Astrocyte of the spinal cord (primary cell): ENCODE measurements around the gene KIF3B.

ENCODE experiments used
- DNase-seq: peaks from one replicate; pipeline ENCODE4 v3.0.0; 2011; ENCODE audit warnings: low read depth, low spot score
- H3K4me3 ChIP-seq: 2 replicates; pipeline ENCODE4 v1.5.1; 2011; ENCODE audit warnings: low read depth, mild to moderate bottlenecking, low read length, moderate library complexity
- CTCF ChIP-seq: IDR thresholded peaks from 2 replicates; pipeline ENCODE4 v1.5.1; 2012; ENCODE audit warnings: low read depth, mild to moderate bottlenecking, low read length, inconsistent platforms
- in situ Hi-C: cut with HindIII; loops from 2 replicates; pipeline ENCODE4 v1.10.0; 2017; ENCODE audit warnings: low sequenced_read_pairs

The KIF3B gene

GRCh38 chr20:32277361-32278198, at the start of gene KIF3B:
TSS of gene KIF3B (plus strand) at chr20:32277651. CDS start at chr20:32309778, 32,127 bp downstream.
- H3K4me3 ChIP-seq = peak within 1 kb of the TSS; percentile 91
- DNase-seq = peak; percentile 88
- in situ Hi-C loops = no loop called here
- TF ChIP-seq CTCF = no peak

- no peak for TF ChIP-seq CTCF
- DNase-seq = no peak
- H3K4me3 ChIP-seq = no peak overlapping the region
- in situ Hi-C loops = no loop called here
These were observed 49.4 kb upstream of the KIF3B start for GRCh38 chr20:32227744-32228688.

GRCh38 chr20:32229251-32229747, 48.2 kb upstream of the KIF3B start:
- no peak overlapping the region for H3K4me3 ChIP-seq
- in situ Hi-C loops = no loop called here
- TF ChIP-seq CTCF = no peak
- DNase-seq = no peak

GRCh38 chr20:32230707-32231106, 46.7 kb upstream of the KIF3B start:
- H3K4me3 ChIP-seq = no peak overlapping the region
- in situ Hi-C loops = no loop called here
- TF ChIP-seq CTCF = no peak
- DNase-seq = no peak

GRCh38 chr20:32231245-32231644, 46.2 kb upstream of the KIF3B start:
- no peak for TF ChIP-seq CTCF
- in situ Hi-C loops = no loop called here
- DNase-seq = no peak
- H3K4me3 ChIP-seq = no peak overlapping the region

- TF ChIP-seq CTCF = no peak
- H3K4me3 ChIP-seq = no peak overlapping the region
- DNase-seq = peak; percentile 17
- in situ Hi-C loops = no loop called here
These were observed 45.6 kb upstream of the KIF3B start for GRCh38 chr20:32231847-32232246.
